Keratinocyte (primary cell): ENCODE measurements around the gene RASAL3. TPM values are rescaled to one million over a fixed set of nuclear protein-coding genes. Genes with fewer than 3 reads are reported as not detected.

ENCODE experiments used
- DNase-seq: peaks from one replicate; pipeline ENCODE4 v3.0.0-alpha.2; 2011; ENCODE audit warnings: low read depth, missing footprints, low spot score
- FAIRE-seq: peaks from 2 replicates; lab custom pipeline; 2011; peaks lifted over from hg19 to GRCh38; lab: Jason Lieb, UNC
- H2AFZ ChIP-seq: 2 replicates; pipeline ENCODE4 v1.6.0; 2012; ENCODE audit warnings: low read length, control low read depth, inconsistent platforms; ENCODE audit not compliant: control insufficient read depth
- H3K27ac ChIP-seq: 2 replicates; pipeline ENCODE4 v1.5.1; 2011; ENCODE audit warnings: low read length; ENCODE audit not compliant: control insufficient read depth, insufficient read depth
- H3K27me3 ChIP-seq: 3 replicates; pipeline ENCODE4 v1.6.0; 2011; ENCODE audit warnings: low read length; ENCODE audit not compliant: control insufficient read depth, insufficient read depth; ENCODE audit errors: extremely low read depth
- H3K36me3 ChIP-seq, 2 experiments: 2 replicates in 1 of 2; 3 replicates in 1 of 2; pipeline ENCODE4 v1.5.1; 2011; ENCODE audit warnings: low read length in 2 of 2, mild to moderate bottlenecking in 1 of 2; ENCODE audit not compliant: control insufficient read depth in 2 of 2, insufficient read depth in 2 of 2; ENCODE audit errors: extremely low read depth in 1 of 2
- H3K4me1 ChIP-seq: 3 replicates; pipeline ENCODE4 v1.5.1; 2011; ENCODE audit warnings: low read length; ENCODE audit not compliant: control insufficient read depth, insufficient read depth; ENCODE audit errors: extremely low read depth
- H3K4me2 ChIP-seq: 3 replicates; pipeline ENCODE4 v1.6.0; 2011; ENCODE audit warnings: low read depth, low read length; ENCODE audit not compliant: control insufficient read depth, insufficient read depth; ENCODE audit errors: extremely low read depth
- H3K4me3 ChIP-seq, 3 experiments: fragments of 200-600 bp in 1 of 3; sonication (generic) in 1 of 3; 2 replicates in 2 of 3; 3 replicates in 1 of 3; pipeline ENCODE4 v1.5.1; 2011 to 2016; ENCODE audit warnings: low read length in 3 of 3, mild to moderate bottlenecking in 3 of 3, control low read depth in 2 of 3, inconsistent platforms in 1 of 3, low read depth in 1 of 3, mixed read lengths in 1 of 3, mixed run types in 1 of 3, moderate library complexity in 1 of 3; ENCODE audit not compliant: control insufficient read depth in 2 of 3, insufficient read depth in 2 of 3; ENCODE audit errors: extremely low read depth in 1 of 3
- H3K79me2 ChIP-seq: 2 replicates; pipeline ENCODE4 v1.6.0; 2012; ENCODE audit warnings: low read length; ENCODE audit not compliant: control insufficient read depth, insufficient read depth
- H3K9ac ChIP-seq: 3 replicates; pipeline ENCODE4 v1.6.0; 2011; ENCODE audit warnings: low read length; ENCODE audit not compliant: control insufficient read depth, insufficient read depth; ENCODE audit errors: extremely low read depth
- H3K9me1 ChIP-seq: 3 replicates; pipeline ENCODE4 v1.6.0; 2011; ENCODE audit warnings: low read length; ENCODE audit not compliant: control insufficient read depth, insufficient read depth; ENCODE audit errors: extremely low read depth
- H3K9me3 ChIP-seq: 2 replicates; pipeline ENCODE4 v1.5.1; 2012; ENCODE audit warnings: low read depth, low read length; ENCODE audit not compliant: control insufficient read depth
- H4K20me1 ChIP-seq: 3 replicates; pipeline ENCODE4 v1.6.0; 2011; ENCODE audit warnings: low read length; ENCODE audit not compliant: control insufficient read depth, insufficient read depth; ENCODE audit errors: extremely low read depth
- EZH2 ChIP-seq: IDR thresholded peaks from one replicate; pipeline ENCODE4 v1.6.1; 2012; ENCODE audit warnings: inconsistent platforms, mild to moderate bottlenecking, low read length, moderate library complexity
- dilution Hi-C: fragments of 300-500 bp; cut with MboI; formaldehyde crosslinking; loops from one replicate; pipeline ENCODE4 v1.7.0; 2020; ENCODE audit warnings: low sequenced_read_pairs; ENCODE audit not compliant: extremely low pct_ligation_motif_present
- polyA plus RNA-seq, 5 experiments: library from polyadenylated mRNA; depleted of rRNA in 3 of 5; stranded (reverse) in 3 of 5; stranded (forward) in 1 of 5; unstranded in 1 of 5; fragments of >200 nt; gene quantifications; 1 replicate in 1 of 5; 2 replicates in 3 of 5; 3 replicates in 1 of 5; pipeline versions ENCODE4 v1.2.1 to v1.2.3, GENCODE V29; 2011 to 2012; ENCODE audit warnings: missing spikeins in 2 of 5, low read depth in 1 of 5, low replicate concordance in 1 of 5
- TF ChIP-seq, protein P1 (sequence below), 3 experiments: IDR thresholded peaks in 1 of 3; conservative IDR thresholded peaks in 1 of 3; optimal IDR thresholded peaks in 1 of 3; 2 replicates in 2 of 3; 3 replicates in 1 of 3; pipeline versions ENCODE3 to v1.5.1; 2011; ENCODE audit warnings: low read length in 3 of 3, mild to moderate bottlenecking in 3 of 3, moderate library complexity in 2 of 3, control low read depth in 1 of 3, inconsistent platforms in 1 of 3; ENCODE audit not compliant: insufficient read depth in 2 of 3; ENCODE audit errors: extremely low read depth in 1 of 3

The RASAL3 gene
- polyA plus RNA-seq, 1 donor (not counting 4 experiments of a cell fraction or from before 2014, with no cell fraction given) = not detected

DNA sequence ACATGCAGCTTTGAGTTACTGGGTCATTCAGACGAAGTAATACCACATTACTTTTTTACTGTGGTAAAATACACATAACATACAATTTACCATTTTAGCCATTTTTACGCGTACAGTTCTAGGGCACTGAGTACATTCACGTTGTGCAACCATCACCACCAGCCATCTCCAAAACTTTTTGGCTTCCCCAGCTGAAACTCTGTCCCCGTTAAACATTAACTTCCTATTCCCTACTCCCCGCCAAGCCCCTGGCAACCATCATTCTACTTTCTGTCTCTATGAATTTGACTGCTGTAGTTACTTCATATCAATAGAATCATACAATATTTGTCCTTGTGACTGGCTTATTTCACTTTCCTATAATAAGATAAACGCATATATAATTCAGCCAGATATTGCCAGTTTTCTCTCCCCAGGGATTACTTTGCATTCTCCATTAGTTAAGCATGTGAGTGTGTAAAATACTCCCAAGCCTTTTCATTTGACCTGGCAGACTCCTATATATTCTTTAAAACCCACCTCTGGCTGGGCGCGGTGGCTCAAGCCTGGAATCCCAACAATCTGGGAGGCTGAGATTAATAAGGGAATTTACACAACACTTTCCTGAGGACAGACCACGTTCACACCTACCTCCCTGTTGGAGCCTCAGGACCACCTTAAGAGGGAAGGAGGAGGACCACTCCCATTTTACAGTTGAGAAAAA, 34.0 kb upstream of the RASAL3 start:
- Histone ChIP-seq H2AFZ (no peak overlapping the region), H3K79me2 (no peaks in the 10 kb centered on the region), H3K4me2 (no peak overlapping the region), H3K27ac (no peak overlapping the region), H3K36me3 (no peaks in the 10 kb centered on the region), H4K20me1 (no peaks in the 10 kb centered on the region), H3K27me3 (peaks cover 3% of the 10 kb centered on the region), H3K9me1 (no peaks in the 10 kb centered on the region), H3K9ac (no peak overlapping the region), H3K4me1 (no peaks in the 10 kb centered on the region), H3K4me3 (no peak overlapping the region), H3K9me3 (no peaks in the 10 kb centered on the region)
- TF ChIP-seq, protein P1, sequence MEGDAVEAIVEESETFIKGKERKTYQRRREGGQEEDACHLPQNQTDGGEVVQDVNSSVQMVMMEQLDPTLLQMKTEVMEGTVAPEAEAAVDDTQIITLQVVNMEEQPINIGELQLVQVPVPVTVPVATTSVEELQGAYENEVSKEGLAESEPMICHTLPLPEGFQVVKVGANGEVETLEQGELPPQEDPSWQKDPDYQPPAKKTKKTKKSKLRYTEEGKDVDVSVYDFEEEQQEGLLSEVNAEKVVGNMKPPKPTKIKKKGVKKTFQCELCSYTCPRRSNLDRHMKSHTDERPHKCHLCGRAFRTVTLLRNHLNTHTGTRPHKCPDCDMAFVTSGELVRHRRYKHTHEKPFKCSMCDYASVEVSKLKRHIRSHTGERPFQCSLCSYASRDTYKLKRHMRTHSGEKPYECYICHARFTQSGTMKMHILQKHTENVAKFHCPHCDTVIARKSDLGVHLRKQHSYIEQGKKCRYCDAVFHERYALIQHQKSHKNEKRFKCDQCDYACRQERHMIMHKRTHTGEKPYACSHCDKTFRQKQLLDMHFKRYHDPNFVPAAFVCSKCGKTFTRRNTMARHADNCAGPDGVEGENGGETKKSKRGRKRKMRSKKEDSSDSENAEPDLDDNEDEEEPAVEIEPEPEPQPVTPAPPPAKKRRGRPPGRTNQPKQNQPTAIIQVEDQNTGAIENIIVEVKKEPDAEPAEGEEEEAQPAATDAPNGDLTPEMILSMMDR (optimal IDR thresholded peaks at IDR 0.05 in 1 of 3, IDR thresholded peaks at IDR 0.05 in 1 of 3, conservative IDR thresholded peaks at IDR 0.05 in 1 of 3; ENCODE audit: extremely low read depth in 1 of 3, insufficient read depth in 2 of 3, low read length in 3 of 3) = no peak
- TF ChIP-seq EZH2 = no peak
- DNase-seq (no peak), FAIRE-seq (no peak)
- dilution Hi-C loops = no loop called here

DNA sequence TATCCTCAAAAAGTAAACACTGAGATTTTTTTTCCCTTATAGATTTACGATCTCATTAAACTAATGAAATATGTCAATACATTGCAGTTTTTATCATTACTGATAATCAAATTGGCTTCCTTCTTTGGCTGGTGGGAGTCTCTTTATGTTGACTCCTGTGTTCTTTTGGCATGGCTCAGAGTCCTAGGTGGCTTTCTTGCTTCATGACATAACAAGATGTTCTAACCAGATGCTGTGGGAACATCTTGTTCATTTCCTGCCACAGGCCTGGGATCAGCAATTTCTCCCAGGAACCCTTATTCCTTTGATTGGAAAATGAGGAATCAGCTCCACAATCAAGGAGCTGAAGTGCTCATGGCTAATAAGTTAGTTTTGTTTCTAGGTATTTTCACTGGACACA, 30.8 kb upstream of the RASAL3 start:
- Histone ChIP-seq H3K9ac (no peak overlapping the region), H3K4me3 (no peak overlapping the region), H3K4me1 (no peaks in the 10 kb centered on the region), H3K4me2 (no peak overlapping the region), H3K36me3 (no peaks in the 10 kb centered on the region), H3K9me1 (no peaks in the 10 kb centered on the region), H4K20me1 (no peaks in the 10 kb centered on the region), H3K9me3 (no peaks in the 10 kb centered on the region), H3K27me3 (no peaks in the 10 kb centered on the region), H3K79me2 (no peaks in the 10 kb centered on the region), H2AFZ (no peak overlapping the region), H3K27ac (no peak overlapping the region)
- TF ChIP-seq, protein P1 (optimal IDR thresholded peaks at IDR 0.05 in 1 of 3, IDR thresholded peaks at IDR 0.05 in 1 of 3, conservative IDR thresholded peaks at IDR 0.05 in 1 of 3; ENCODE audit: extremely low read depth in 1 of 3, insufficient read depth in 2 of 3, low read length in 3 of 3) = no peak
- TF ChIP-seq EZH2 = no peak
- FAIRE-seq (no peak), DNase-seq (no peak)
- dilution Hi-C loops = no loop called here
